Right renal pelvis (tissue), 4 donors: ENCODE results near the gene SLC43A3. TPM values are rescaled to one million over a fixed set of nuclear protein-coding genes. Genes with fewer than 3 reads are reported as not detected.
A peak's percentile ranks its signal among the peaks of the same experiment; 100 is the strongest.

Source experiments
- DNase-seq, 4 donors: peaks; one replicate each; pipeline ENCODE4 v3.0.0-alpha.2; 2013; ENCODE audit warnings: low read depth in 4 of 4, low spot score in 3 of 4, missing footprints in 1 of 4
- polyA plus RNA-seq, 4 donors: library from polyadenylated mRNA; unstranded; fragments of 120-200 nt; gene quantifications; one replicate each; pipeline ENCODE4 v1.2.1, GENCODE V29; 2013; ENCODE audit not compliant: insufficient read length in 4 of 4

SLC43A3 gene
- polyA plus RNA-seq: 10 to 100 TPM; 21.9 to 26.1 (median 22.5) TPM

DNA sequence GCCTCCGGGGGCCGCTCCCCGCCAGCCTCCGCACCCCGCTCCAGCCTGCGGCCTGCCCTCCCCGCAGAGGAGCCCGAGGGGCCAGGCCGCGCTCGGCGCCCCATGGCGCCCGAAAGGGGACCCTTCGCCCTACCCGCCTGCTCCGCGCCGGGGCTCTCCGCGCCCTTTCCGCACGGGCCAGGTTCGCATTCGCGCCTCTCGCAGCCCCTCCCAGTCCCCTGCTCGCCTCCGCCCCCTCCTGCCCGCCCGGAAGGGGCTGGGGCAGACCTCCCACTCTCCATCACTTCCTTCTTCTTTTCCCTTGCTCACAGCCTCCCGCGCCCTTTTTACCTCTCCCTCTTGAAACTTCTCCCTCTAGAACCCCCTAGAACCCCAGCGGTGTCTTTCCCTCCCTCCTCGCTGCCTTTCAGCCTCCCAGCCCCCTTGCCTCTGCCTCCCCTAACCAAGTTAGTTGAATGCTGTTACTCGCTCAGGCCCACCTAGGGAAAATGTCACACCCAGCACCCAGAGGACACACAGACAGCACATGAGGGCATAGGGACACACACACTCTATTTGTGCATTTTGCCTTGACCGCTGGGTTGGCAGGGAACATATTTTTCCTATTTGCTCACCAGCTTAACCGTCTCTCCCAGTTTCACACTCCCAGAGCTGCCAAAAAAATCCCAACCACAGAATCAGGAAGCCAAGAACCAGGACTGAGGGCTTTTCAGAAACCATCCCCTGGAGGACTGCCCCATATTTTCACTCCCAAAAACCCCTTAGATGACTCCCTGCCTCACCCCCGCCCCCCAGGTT is at the start of gene SLC43A3:
Gene SLC43A3, minus strand, starts transcription at position 193 of the 798 bp plus-strand sequence. CDS start 949 bp downstream, outside the sequence.
- DNase-seq: peak; percentile 16 to 42 (median 34)

DNA sequence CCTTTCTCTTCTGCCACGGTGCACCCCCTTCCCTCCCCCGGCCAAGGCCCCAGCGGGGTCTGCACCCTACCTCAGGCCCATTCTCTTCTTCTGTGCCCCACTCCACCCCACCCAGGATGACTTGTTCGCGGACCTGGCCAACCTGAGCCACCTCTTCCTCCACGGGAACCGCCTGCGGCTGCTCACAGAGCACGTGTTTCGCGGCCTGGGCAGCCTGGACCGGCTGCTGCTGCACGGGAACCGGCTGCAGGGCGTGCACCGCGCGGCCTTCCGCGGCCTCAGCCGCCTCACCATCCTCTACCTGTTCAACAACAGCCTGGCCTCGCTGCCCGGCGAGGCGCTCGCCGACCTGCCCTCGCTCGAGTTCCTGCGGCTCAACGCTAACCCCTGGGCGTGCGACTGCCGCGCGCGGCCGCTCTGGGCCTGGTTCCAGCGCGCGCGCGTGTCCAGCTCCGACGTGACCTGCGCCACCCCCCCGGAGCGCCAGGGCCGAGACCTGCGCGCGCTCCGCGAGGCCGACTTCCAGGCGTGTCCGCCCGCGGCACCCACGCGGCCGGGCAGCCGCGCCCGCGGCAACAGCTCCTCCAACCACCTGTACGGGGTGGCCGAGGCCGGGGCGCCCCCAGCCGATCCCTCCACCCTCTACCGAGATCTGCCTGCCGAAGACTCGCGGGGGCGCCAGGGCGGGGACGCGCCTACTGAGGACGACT is 49.3 kb upstream of the SLC43A3 start:
- DNase-seq: no peak

DNA sequence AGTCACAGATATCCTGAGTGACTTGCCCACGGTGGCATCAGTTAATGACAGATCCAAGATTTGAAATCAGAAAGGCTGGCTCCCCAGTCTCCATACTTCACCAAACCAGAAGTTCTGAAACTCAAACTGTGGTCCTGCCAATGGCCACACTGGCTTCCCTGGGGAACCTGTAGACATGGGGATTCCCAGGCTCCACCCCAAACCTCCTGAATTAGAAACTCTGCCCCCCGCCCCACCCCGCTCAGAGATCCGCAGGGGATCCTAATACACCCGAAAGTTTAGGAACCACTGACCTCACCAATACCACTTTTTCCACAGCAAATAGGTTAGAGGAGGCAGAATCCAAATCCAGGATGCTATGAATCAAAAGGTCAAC is 48.7 kb upstream of the SLC43A3 start:
- no peak for DNase-seq

DNA sequence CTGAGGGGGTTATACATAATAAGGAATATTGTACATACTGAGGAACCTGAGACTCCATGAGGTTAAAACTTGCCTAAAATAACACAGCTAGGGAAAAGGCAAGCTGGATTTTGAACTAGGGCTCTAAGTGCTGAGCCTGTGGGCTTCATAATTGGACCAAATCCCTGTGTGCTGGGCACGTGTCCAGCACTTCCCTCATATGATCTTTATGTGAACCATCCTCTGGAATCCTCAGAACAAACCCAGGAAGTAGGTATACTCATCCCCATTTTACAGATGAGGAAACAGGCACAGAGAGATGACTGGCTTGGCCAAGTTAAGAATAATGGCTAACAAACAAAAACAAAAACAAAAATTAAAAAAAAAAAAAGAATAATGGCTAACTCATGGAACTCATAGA is 48.3 kb upstream of the SLC43A3 start:
- DNase-seq: no peak

DNA sequence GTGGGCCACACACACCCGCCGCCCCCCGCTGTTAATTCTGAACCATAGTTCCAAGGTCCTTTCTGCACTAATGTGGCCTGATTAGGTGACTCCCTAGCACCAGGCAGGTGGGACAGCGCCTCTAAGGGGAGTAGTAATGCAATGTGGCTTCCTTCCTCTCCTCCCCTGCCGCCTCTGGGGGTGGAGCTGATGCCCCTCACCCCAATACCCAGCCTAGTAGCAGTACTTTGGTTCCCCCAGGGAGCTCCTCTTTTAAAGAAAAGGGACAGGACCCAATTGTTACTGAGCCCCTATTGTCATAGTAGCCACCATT is 47.8 kb upstream of the SLC43A3 start:
- DNase-seq: no peak

DNA sequence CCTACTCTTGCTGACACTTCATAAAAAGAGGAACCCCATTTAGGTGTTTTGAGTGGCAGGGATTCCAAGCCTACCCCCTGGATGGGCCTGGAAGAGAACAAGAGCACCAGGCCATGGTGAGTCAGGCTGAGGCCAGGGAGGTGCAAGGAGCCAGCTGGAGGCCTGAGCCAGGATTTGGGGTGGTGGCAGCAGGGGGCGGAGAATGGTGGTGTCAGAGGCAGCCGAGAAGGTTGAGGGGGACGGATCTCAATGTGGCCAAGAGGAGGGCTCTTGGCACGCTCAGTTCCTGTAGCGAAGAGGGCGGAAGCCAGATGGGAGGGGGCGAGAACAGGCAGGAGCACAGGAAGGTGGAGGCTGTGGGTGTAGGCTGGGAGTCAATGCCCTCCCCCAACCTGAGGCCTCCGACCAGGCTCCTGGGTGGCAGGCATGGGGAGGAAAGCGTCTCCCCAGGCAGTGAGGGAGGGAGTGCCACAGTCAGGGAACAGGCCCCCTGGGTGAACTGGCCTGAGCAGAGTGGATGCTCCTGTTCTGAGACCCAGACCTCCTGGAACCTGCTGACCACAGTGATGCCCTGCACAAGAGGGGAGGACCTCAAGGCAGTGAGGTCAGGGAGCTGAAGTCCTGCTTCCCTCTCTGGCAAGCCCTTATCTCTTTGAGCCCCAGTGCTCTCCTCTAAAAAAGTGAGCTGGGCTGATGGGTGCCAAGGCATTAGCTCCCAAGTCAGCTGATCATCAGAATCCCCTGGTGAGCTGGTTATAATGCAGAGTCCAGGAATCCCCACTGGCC is 47.3 kb upstream of the SLC43A3 start:
- no peak for DNase-seq

DNA sequence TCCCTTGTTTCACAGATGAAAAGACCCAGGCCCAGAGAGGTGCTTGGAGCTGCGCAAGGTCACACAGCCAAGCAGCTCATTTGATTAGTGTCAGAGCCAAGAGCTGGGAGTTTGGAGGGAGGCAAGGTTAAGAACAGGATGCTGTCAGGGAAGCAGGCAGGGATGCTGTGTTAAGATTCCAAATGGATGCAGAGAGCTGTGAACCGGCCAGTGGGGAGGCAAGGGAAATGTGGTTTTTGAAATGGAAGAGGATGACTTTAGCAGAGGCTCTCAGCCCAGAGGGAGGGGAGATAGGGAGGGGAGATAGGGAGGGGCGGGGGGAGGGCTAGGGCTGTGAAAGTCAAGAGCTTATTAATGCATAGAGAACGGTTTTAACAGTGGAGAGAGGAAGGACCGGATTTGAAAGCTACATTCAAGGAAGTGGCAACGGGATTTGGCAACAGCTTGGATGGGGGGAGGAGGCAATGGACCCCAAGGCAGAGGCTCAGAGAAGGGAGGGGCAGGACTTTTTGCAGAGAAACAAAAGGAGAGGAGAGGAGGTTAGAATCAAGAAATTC is 46.4 kb upstream of the SLC43A3 start:
- no peak for DNase-seq

DNA sequence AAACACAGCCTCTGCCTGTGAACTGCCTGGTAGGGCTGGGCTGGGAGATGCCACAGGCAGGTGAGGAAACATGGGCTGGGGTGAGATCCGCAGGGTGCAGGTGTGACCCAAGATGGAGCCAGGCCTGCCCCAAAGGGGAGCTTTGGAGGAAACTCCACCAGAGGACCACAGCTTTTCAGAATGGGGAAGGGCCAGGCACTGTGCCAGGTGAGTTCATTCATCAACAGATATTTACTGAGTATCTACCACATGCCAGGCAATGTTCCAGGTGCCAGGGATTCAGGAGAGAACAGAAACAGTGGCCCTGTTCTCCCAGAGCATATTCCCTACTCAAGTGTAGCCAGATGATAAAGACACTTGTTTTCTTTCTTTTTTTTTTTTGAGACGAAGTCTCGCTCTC is 44.6 kb upstream of the SLC43A3 start:
- no peak for DNase-seq

DNA sequence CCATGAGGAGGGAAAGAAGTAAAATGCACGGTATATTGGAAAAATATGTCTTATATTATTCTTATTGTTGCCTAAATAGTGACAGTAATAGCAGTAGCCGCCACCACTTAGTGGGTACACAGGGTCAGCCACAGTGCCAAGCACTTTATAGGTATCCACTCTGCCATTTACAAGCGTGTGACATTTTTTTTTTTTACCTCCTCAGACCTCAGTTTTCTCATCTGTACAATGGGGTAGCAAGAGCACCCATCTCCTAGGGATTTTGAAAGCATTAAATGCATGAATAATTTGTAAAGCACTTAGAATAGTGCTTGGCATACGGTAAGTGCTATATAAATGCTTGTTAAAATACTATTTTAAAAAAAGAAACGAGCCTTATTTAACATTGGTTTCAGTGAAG is 42.3 kb upstream of the SLC43A3 start:
- DNase-seq: no peak

DNA sequence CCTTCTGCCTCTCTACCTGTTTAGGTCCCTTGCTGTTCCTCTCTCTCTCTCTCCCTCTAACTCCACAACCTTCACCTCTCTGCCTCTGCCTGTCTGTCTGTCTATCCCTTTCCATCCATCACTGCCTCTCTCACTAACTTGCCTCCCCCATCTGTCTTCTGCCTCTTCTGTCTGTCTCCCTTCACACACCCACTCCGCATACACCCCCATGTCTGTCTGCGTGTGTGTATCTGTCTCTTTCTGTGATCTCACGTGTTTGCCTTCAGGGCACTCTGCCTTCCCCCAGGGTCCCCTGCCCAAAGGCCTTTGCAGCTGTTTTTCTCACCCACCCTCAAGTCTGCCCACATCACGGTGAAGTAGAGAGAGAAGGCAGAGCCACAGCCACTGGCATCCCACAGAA is 41.4 kb upstream of the SLC43A3 start:
- no peak for DNase-seq

DNA sequence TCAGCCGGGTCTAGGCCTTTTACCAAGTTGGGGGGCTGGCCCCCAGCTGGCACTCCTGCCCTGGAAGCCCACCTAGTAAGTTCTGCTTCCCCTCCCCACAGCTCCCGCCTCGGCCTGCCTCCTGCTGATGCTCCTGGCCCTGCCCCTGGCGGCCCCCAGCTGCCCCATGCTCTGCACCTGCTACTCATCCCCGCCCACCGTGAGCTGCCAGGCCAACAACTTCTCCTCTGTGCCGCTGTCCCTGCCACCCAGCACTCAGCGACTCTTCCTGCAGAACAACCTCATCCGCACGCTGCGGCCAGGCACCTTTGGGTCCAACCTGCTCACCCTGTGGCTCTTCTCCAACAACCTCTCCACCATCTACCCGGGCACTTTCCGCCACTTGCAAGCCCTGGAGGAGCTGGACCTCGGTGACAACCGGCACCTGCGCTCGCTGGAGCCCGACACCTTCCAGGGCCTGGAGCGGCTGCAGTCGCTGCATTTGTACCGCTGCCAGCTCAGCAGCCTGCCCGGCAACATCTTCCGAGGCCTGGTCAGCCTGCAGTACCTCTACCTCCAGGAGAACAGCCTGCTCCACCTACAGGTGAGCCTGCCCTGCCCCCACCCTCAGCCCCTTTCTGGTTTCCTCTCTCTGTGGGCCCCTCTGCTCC is 40.7 kb upstream of the SLC43A3 start:
- DNase-seq: no peak

DNA sequence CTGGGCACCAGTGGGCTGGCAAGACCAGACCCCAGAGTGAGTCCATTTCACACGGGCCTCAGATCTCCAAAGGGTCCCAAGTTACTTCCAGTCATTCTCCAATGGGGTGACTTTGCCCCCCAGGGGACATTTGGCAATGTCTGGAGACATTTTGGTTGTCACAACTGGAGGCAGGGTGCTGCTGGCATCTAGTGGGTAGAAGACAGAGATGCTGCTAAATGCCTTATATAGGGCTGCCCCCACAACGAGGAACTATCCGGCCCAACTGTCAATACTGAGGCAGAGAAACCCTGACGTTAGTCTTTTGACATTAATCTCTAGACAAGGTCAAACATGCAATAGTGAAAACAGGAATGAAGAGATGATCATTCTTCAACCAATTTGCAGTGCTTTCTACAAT is 39.8 kb upstream of the SLC43A3 start:
- no peak for DNase-seq

DNA sequence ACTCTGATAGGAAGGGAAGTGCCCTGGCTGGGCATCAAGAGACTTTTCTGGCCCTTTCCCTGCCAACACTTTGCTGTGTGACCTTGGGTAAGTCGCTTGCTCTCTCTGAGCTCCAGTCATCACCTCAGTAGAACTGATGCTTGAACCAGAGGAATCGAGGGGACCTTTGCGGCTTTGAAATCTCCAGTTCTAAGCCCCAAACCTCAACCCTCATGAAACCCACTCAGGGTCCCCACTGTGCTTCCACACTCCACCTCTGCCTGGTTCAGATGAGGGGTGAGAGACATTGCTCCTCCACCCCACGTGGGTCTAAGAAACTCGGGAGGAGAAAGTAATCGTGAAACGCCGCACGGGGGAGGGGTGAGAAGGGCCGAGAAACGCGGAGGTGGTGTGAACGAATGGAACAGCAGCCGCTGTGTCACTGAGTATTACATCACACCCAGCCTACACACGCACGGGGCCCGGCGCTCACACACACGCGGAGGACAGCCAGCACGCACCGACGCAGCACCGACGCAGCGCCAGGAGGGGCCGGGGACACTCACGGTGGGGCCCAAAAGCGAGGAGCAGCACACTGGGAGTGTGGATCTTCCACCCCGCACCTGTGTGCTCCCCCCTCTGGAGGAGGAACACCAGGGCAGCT is 37.7 kb upstream of the SLC43A3 start:
- no peak for DNase-seq

DNA sequence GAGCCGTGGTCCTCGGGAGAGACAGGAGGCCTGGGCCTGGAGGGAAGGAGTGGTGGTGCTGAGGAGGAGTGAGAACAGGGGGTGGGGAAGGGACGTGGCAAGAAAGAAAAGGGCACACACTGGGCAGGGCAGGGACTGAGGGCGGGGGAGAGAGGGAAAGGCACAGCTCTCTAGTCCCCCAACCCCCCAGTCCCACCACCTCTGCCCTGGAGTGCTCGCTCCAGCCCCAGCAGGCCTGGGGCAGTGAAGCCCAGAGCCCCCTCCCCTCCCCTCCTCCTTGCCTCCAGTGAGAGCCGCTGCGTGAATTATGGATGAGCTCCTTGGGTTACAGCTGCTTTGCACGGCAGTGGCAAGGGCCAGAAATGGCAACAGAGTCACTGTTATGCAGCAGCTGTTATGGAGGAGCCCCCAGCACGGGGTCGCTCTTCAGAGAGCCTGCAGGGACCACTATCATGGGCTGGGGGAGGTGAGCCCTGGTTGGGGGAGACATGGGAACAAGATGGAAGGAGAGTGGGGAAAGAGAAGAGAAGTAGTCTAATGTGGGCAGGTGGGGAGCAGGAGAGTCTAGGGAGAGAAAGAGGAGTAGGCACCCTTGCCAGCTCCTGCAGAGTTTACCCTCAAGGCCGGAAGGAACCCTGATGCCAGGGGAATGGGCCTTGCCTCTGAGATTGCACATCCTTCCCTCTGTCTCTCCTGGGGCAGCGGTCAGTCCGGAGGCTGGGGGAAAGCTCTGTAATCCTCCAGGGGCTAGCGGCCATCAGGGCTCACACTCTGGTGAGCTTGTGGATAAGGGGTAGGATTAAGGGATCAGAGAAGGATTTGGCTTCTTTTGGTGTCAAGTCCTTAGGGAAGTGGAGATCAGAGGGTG is 37.0 kb upstream of the SLC43A3 start:
- no peak for DNase-seq

DNA sequence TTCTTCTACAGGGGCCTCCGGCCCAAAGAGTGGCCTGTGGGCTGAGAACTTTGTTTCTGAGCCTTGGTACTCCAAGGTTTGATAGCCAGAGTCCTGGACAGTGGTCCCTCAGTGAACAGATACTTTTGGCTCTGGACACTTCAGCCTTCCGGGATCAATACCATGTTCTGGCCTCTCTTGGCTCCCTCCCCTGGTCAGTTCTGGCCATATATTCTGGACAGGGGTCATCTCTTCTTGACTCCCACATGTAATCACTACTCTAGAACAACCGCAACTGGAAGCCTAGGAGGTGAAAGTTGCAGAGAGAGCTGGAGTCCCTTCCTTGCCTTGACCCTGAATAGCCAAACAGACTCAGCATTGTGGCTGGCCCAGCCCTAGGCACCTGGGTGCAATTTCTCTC is 35.7 kb upstream of the SLC43A3 start:
- no peak for DNase-seq

DNA sequence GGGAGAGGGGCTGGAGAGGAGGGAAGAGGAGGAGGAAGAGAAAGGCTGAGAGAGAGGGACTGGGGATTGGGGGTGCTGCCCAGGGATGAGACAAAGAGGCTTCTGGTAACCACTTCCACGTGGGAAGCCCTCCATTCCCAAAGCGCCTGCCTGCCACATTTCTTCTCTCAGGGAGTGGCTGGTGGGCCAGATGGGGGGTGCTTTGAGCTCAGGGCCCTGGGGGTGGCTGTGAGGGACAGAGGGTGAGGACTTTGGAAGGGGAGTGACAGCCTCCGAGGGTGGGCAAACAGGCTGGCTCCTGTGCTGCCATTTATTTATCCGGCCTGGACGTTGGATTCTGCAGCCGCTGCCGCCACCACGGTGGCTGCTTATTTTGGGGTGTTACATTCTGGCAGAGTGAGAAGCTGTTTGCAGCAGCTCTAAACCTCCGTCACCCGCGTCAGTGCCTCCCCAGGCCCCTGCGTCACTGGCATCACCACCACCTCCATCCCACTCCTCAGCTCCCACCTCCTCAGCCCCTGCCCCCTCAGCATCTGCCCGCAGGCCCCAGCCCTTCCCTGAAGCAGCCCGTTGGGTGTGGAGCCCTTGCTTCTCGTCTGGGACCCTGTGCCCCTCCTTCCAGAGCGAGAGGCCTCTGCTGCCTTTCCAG is 35.0 kb upstream of the SLC43A3 start:
- no peak for DNase-seq

DNA sequence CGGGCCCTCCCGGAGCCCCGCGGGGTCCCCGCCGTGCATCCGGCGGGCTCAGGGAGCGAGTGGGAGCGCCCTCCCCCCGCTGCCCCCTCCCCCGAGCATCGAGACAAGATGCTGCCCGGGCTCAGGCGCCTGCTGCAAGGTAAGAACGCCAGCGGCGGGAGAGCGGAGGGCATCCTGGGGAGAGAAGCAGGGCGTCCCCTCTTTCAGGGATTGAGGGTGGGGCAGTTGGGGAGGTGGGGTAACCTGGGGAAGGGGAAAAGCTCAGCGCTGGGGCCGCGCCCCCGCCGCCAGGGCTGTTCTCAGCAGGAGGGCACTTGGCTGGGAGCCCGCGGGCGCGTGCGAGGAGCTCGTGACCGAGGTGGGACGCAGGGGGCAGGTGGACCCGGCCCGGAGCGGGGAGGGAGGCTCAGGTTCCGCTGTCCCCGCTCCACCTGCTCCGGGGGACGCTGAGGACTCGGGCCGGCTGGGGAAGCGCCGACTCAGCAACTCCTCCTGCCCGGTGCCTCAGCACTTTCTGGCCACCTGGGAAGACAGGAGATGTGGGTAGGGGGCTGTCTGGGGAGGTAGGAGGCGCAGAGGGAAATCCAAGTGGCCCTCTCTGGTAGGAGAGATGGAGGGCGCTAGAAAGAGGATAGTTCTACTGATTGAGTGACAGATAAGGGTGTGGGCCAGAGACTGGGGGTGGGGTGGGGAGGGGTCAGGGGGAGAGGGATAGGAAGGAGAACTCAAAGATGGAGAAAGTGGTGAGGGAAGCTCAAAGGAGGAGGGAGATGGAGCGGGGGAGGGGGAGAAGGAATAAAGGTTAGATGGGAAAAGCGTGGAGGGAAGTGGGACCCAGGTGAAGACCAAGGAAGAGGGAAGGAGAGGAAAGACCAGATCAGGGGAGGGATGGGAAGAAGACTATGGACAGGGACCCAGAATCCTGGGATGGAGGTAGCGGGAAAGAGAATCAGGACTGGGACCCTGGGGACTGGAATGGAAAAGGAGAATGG is 34.1 kb upstream of the SLC43A3 start:
- DNase-seq: no peak
